HG02852 (cell line): Measurements from ENCODE around the gene PITPNM3.

Experiments
- ATAC-seq: cut with Tn5 transposase; IDR thresholded peaks from one replicate; pipeline ENCODE4 v1.9.1; 2021; ENCODE audit warnings: mild to moderate bottlenecking, moderate library complexity; ENCODE audit not compliant: unreplicated experiment

PITPNM3 gene

GRCh38 chr17:6465206-6466003 is 91.0 kb downstream of the PITPNM3 start:
- no peak for ATAC-seq

- no peak for ATAC-seq
Measured at GRCh38 chr17:6464446-6465041, 91.8 kb downstream of the PITPNM3 start.

GRCh38 chr17:6463616-6464445 is 92.5 kb downstream of the PITPNM3 start:
- no peak for ATAC-seq

- ATAC-seq = no peak
Measured at GRCh38 chr17:6462692-6463091, 93.7 kb downstream of the PITPNM3 start.

GRCh38 chr17:6461792-6462524 is 94.4 kb downstream of the PITPNM3 start:
- ATAC-seq = no peak

- ATAC-seq = no peak
Measured at GRCh38 chr17:6461246-6461645, 95.1 kb downstream of the PITPNM3 start.

GRCh38 chr17:6460531-6461161 is 95.7 kb downstream of the PITPNM3 start:
- ATAC-seq = no peak

GRCh38 chr17:6458460-6458950 is 97.8 kb downstream of the PITPNM3 start:
- no peak for ATAC-seq

GRCh38 chr17:6457688-6458459 is 98.5 kb downstream of the PITPNM3 start:
- no peak for ATAC-seq

- ATAC-seq = no peak
Measured at GRCh38 chr17:6456914-6457687, 99.3 kb downstream of the PITPNM3 start.

GRCh38 chr17:6456321-6456720 is 100.0 kb downstream of the PITPNM3 start:
- ATAC-seq = no peak

- no peak for ATAC-seq
Measured at GRCh38 chr17:6455321-6455705, 101.0 kb downstream of the PITPNM3 start.

GRCh38 chr17:6454495-6455320 is 101.6 kb downstream of the PITPNM3 start:
- no peak for ATAC-seq

- ATAC-seq = no peak
Measured at GRCh38 chr17:6453279-6454024, 102.9 kb downstream of the PITPNM3 start.

- no peak for ATAC-seq
Measured at GRCh38 chr17:6452471-6453266, 103.7 kb downstream of the PITPNM3 start.
